HCT116 (cell line): ENCODE measurements around the gene MRPL45. TPM values are rescaled to one million over a fixed set of nuclear protein-coding genes. Genes with fewer than 3 reads are reported as not detected.

ENCODE experiments used
- ATAC-seq: fragments of 200-7000 bp; cut with Tn5 transposase; 2 replicates; pipeline ENCODE4 v1.9.1; 2020; ENCODE audit warnings: mild to moderate bottlenecking, moderate library complexity
- BruUV-seq: library from RNA; stranded (reverse); fragments of 400-500 nt; replicated peaks from 2 replicates; lab custom pipeline; 2021; lab: Mats Ljungman, UMichigan
- CTCF ChIA-PET: fragments of 300-600 bp; sonication (Branson Sonifier 250); formaldehyde crosslinking; loops from one replicate; lab custom pipeline; 2021; ENCODE audit warnings: antibody characterized with exemption; lab: Charles Lee
- POLR2A ChIA-PET: fragments of 300-600, 350-600 bp; sonication (Branson Sonifier 250); formaldehyde crosslinking; loops from one replicate; lab custom pipeline; 2021; ENCODE audit warnings: antibody characterized with exemption; lab: Charles Lee
- RAD21 ChIA-PET, 2 experiments: fragments of 300-600 bp; sonication (Branson Sonifier 250); formaldehyde crosslinking; loops; one replicate each; lab custom pipeline; 2023; ENCODE audit warnings: low total read pairs in 2 of 2; ENCODE audit not compliant: uncharacterized antibody in 2 of 2, unreplicated experiment in 2 of 2, low non-redundant PET in 1 of 2; lab: Charles Lee
- DNase-seq: peaks from one replicate; pipeline ENCODE4 v3.0.0-alpha.2; 2010; ENCODE audit warnings: low read depth, low spot score
- H2AFZ ChIP-seq: fragments of 200-600 bp; shearing (Covaris generic), sonication (generic); 2 replicates; pipeline ENCODE4 v1.6.1; 2017; ENCODE audit warnings: low read depth, mixed run types, mixed read lengths, antibody characterized with exemption, low read length; ENCODE audit not compliant: poor library complexity, severe bottlenecking
- H3K27ac ChIP-seq: 2 replicates; pipeline ENCODE4 v1.5.1; 2012; ENCODE audit warnings: low read depth, low read length
- H3K27me3 ChIP-seq: fragments of 200-600 bp; sonication (generic); 2 replicates; pipeline ENCODE4 v1.6.1; 2016; ENCODE audit warnings: mixed run types, low read length, mixed read lengths; ENCODE audit not compliant: insufficient read depth
- H3K36me3 ChIP-seq, 2 experiments: fragments of 200-500 bp in 1 of 2; fragments of 200-600 bp in 1 of 2; sonication (Bioruptor generic) in 1 of 2; sonication (generic) in 1 of 2; 2 replicates each; pipeline versions ENCODE4 v1.5.1 to v1.6.1; 2014 to 2016; ENCODE audit warnings: low read length in 2 of 2, inconsistent platforms in 1 of 2, mixed read lengths in 1 of 2, mixed run types in 1 of 2; ENCODE audit not compliant: insufficient read depth in 2 of 2, control insufficient read depth in 1 of 2
- H3K4me1 ChIP-seq, 2 experiments: fragments of 200-600 bp in 1 of 2; sonication (generic) in 1 of 2; 2 replicates each; pipeline versions ENCODE4 v1.5.1 to v1.6.1; 2012 to 2017; ENCODE audit warnings: low read length in 2 of 2, inconsistent platforms in 1 of 2, mild to moderate bottlenecking in 1 of 2, mixed read lengths in 1 of 2, mixed run types in 1 of 2, moderate library complexity in 1 of 2; ENCODE audit not compliant: insufficient read depth in 2 of 2, control insufficient read depth in 1 of 2
- H3K4me2 ChIP-seq: fragments of 200-600 bp; sonication (generic); 2 replicates; pipeline ENCODE4 v1.6.1; 2017; ENCODE audit warnings: mixed run types, low read length, mixed read lengths
- H3K4me3 ChIP-seq, 2 experiments: fragments of 200-600 bp in 1 of 2; sonication (generic) in 1 of 2; replicated peaks in 1 of 2; 2 replicates each; pipeline ENCODE4 v1.5.1; 2011 to 2016; ENCODE audit warnings: low read length in 2 of 2, control low read depth in 1 of 2, low read depth in 1 of 2, mild to moderate bottlenecking in 1 of 2, mixed read lengths in 1 of 2, mixed run types in 1 of 2
- H3K79me2 ChIP-seq: fragments of 200-600 bp; sonication (generic); 2 replicates; pipeline ENCODE4 v1.6.1; 2017; ENCODE audit warnings: mild to moderate bottlenecking, mixed run types, low read length, moderate library complexity, mixed read lengths; ENCODE audit not compliant: insufficient read depth
- H3K9ac ChIP-seq: fragments of 200-600 bp; sonication (generic); 2 replicates; pipeline ENCODE4 v1.6.1; 2016; ENCODE audit warnings: low read length, mixed read lengths
- H3K9me2 ChIP-seq: fragments of 200-600 bp; sonication (generic), shearing (Covaris generic); 2 replicates; pipeline ENCODE4 v1.6.1; 2017; ENCODE audit warnings: mixed run types, mild to moderate bottlenecking, moderate library complexity; ENCODE audit not compliant: insufficient read depth
- H3K9me3 ChIP-seq, 2 experiments: fragments of 200-500 bp in 1 of 2; fragments of 200-600 bp in 1 of 2; sonication (Bioruptor generic) in 1 of 2; sonication (generic) in 1 of 2; 2 replicates each; pipeline ENCODE4 v1.6.1; 2014 to 2017; ENCODE audit warnings: low read length in 2 of 2, mixed read lengths in 2 of 2, inconsistent platforms in 1 of 2, low read depth in 1 of 2, mild to moderate bottlenecking in 1 of 2, mixed run types in 1 of 2, moderate library complexity in 1 of 2; ENCODE audit not compliant: control insufficient read depth in 1 of 2, insufficient read depth in 1 of 2
- H4K20me1 ChIP-seq: fragments of 200-600 bp; sonication (generic), shearing (Covaris generic); 2 replicates; pipeline ENCODE4 v1.6.1; 2017; ENCODE audit warnings: mixed run types, mild to moderate bottlenecking, moderate library complexity; ENCODE audit not compliant: insufficient read depth
- ATF3 ChIP-seq: IDR thresholded peaks from 2 replicates; pipeline ENCODE4 v1.6.1; 2012
- CTCF ChIP-seq, 3 experiments: fragments of 200-600 bp in 1 of 3; sonication (generic) in 1 of 3; IDR thresholded peaks in 2 of 3; conservative IDR thresholded peaks in 1 of 3; 2 replicates each; pipeline ENCODE4 v1.5.1; 2012 to 2017; ENCODE audit warnings: low read depth in 2 of 3, low read length in 2 of 3, antibody characterized with exemption in 1 of 3, borderline replicate concordance in 1 of 3, control low read depth in 1 of 3, mild to moderate bottlenecking in 1 of 3, mixed read lengths in 1 of 3, mixed run types in 1 of 3, moderate library complexity in 1 of 3; ENCODE audit not compliant: insufficient read depth in 1 of 3
- ELF1 ChIP-seq: IDR thresholded peaks from 2 replicates; pipeline ENCODE4 v1.6.1; 2012; ENCODE audit warnings: low read depth, borderline replicate concordance
- EZH2 ChIP-seq: fragments of 200-600 bp; sonication (generic); IDR thresholded peaks from 2 replicates; pipeline ENCODE4 v1.6.1; 2017; ENCODE audit warnings: antibody characterized with exemption, mixed run types
- EZH2phosphoT487 ChIP-seq: fragments of 200-600 bp; IDR thresholded peaks from 2 replicates; pipeline ENCODE4 v1.6.1; 2018; ENCODE audit warnings: antibody characterized with exemption, borderline replicate concordance
- FOSL1 ChIP-seq: IDR thresholded peaks from 2 replicates; pipeline ENCODE4 v1.6.1; 2012; ENCODE audit warnings: low read depth
- JUND ChIP-seq: IDR thresholded peaks from 2 replicates; pipeline ENCODE4 v1.6.1; 2012
- MAX ChIP-seq: IDR thresholded peaks from 2 replicates; pipeline ENCODE4 v1.6.1; 2012
- POLR2A ChIP-seq: IDR thresholded peaks from 2 replicates; pipeline ENCODE4 v1.7.0; 2011; ENCODE audit warnings: borderline replicate concordance; ENCODE audit not compliant: insufficient read depth, insufficient read length; ENCODE audit errors: extremely low read depth
- POLR2AphosphoS5 ChIP-seq: IDR thresholded peaks from 2 replicates; pipeline ENCODE4 v1.6.1; 2011; ENCODE audit warnings: mild to moderate bottlenecking, low read depth, low read length, moderate library complexity
- RAD21 ChIP-seq: IDR thresholded peaks from 2 replicates; pipeline ENCODE4 v1.6.1; 2012; ENCODE audit warnings: low read depth, mild to moderate bottlenecking
- REST ChIP-seq: IDR thresholded peaks from 2 replicates; pipeline ENCODE4 v1.6.1; 2012; ENCODE audit warnings: low read depth
- SIN3A ChIP-seq: IDR thresholded peaks from 2 replicates; pipeline ENCODE4 v1.6.1; 2012; ENCODE audit warnings: low read depth
- SP1 ChIP-seq: IDR thresholded peaks from 2 replicates; pipeline ENCODE4 v1.6.1; 2012; ENCODE audit warnings: low read depth
- TCF7L2 ChIP-seq: IDR thresholded peaks from 2 replicates; pipeline ENCODE4 v1.7.0; 2011; ENCODE audit warnings: borderline replicate concordance, inconsistent platforms; ENCODE audit not compliant: insufficient read depth, insufficient read length; ENCODE audit errors: extremely low read depth
- YY1 ChIP-seq: IDR thresholded peaks from 2 replicates; pipeline ENCODE4 v1.6.1; 2011; ENCODE audit warnings: low read length, low read depth, moderate library complexity, mild to moderate bottlenecking; ENCODE audit not compliant: insufficient replicate concordance; ENCODE audit errors: extremely low read depth
- ZBTB33 ChIP-seq: IDR thresholded peaks from 2 replicates; pipeline ENCODE4 v1.6.1; 2011; ENCODE audit warnings: mild to moderate bottlenecking, low read length, moderate library complexity; ENCODE audit not compliant: insufficient replicate concordance; ENCODE audit errors: extremely low read depth
- intact Hi-C: fragments of 100-400 bp; cut with micrococcal nuclease; formaldehyde crosslinking; loops from 2 replicates; pipeline ENCODE4 v1.10.0; 2022
- total RNA-seq: library from RNA; stranded (reverse); gene quantifications from one replicate; pipeline ENCODE4 v1.2.1, GENCODE V29; 2021; ENCODE audit not compliant: unreplicated experiment

Gene MRPL45
- total RNA-seq, 1 experiment from 2014 or later: 76.1 TPM

- ChIA-PET CTCF (no interaction called here), RAD21 (no interaction called here), POLR2A (no interaction called here)
- Histone ChIP-seq H3K36me3 (peaks cover 9 to 15% of the 10 kb centered on the region in 2 experiments), H3K9ac (no peak overlapping the region), H3K9me3 (no peaks in the 10 kb centered on the region), H3K79me2 (peaks cover 27% of the 10 kb centered on the region), H3K27ac (no peak overlapping the region), H4K20me1 (no peaks in the 10 kb centered on the region), H3K4me3 (no peak overlapping the region), H2AFZ (no peak overlapping the region), H3K27me3 (no peaks in the 10 kb centered on the region), H3K4me2 (no peak overlapping the region), H3K9me2 (no peaks in the 10 kb centered on the region), H3K4me1 (no peaks in the 10 kb centered on the region; a peak in 1 of 4 replicates)
- ATAC-seq (no peak), DNase-seq (no peak)
- TF ChIP-seq POLR2AphosphoS5 (no peak), CTCF (IDR thresholded peaks at IDR 0.05 in 2 of 3, conservative IDR thresholded peaks at IDR 0.05 in 1 of 3; ENCODE audit: borderline replicate concordance in 1 of 3, insufficient read depth in 1 of 3, low read depth in 2 of 3, low read length in 2 of 3) (no peak), ATF3 (no peak), YY1 (no peak), TCF7L2 (no peak), ELF1 (no peak), MAX (no peak), EZH2 (no peak), FOSL1 (no peak), EZH2phosphoT487 (no peak), RAD21 (no peak), ZBTB33 (no peak), POLR2A (no peak), SIN3A (no peak), SP1 (no peak), REST (no peak), JUND (no peak)
- no TSS peak for BruUV-seq
- intact Hi-C loops: no loop called here
These were observed 66.0 kb downstream of the MRPL45 start for GRCh38 chr17:38363016-38363415.
